ENCODE results near the gene OTUD3. TPM values are rescaled to one million over a fixed set of nuclear protein-coding genes. Genes with fewer than 3 reads are reported as not detected.
A peak's percentile ranks its signal among the peaks of the same experiment; 100 is the strongest.
"Not testable (repeated sequence)": the region's sequence is repeated elsewhere in the genome, so short reads cannot be mapped to it uniquely, and the experiment has no call there.

Gene OTUD3
- total RNA-seq, 1 experiment from 2014 or later: 4.2 TPM

- DNase-seq (ENCODE audit: extremely low read depth, low read depth): not testable (repeated sequence)
These were observed 13.6 kb upstream of the OTUD3 start for GRCh38 chr1:19868575-19868974.

GRCh38 chr1:19869453-19869852 is 12.7 kb upstream of the OTUD3 start:
- not testable (repeated sequence) for DNase-seq (ENCODE audit: extremely low read depth, low read depth)

- DNase-seq (ENCODE audit: extremely low read depth, low read depth): no peak
These were observed 12.3 kb upstream of the OTUD3 start for GRCh38 chr1:19869929-19870328.

- no peak for DNase-seq (ENCODE audit: extremely low read depth, low read depth)
These were observed 10.0 kb upstream of the OTUD3 start for GRCh38 chr1:19872190-19872589.

GRCh38 chr1:19877181-19877750 is 4.9 kb upstream of the OTUD3 start:
- DNase-seq (ENCODE audit: extremely low read depth, low read depth): no peak

- peak; percentile 25 for DNase-seq (ENCODE audit: extremely low read depth, low read depth)
These were observed 4.2 kb upstream of the OTUD3 start for GRCh38 chr1:19877821-19878636.

GRCh38 chr1:19878637-19878985 is 3.6 kb upstream of the OTUD3 start:
- no peak for DNase-seq (ENCODE audit: extremely low read depth, low read depth)

GRCh38 chr1:19879227-19879626 is 3.0 kb upstream of the OTUD3 start:
- DNase-seq (ENCODE audit: extremely low read depth, low read depth): no peak

GRCh38 chr1:19879661-19880060 is 2.5 kb upstream of the OTUD3 start:
- DNase-seq (ENCODE audit: extremely low read depth, low read depth): no peak

GRCh38 chr1:19880841-19881240 is 1.4 kb upstream of the OTUD3 start:
- not testable (repeated sequence) for DNase-seq (ENCODE audit: extremely low read depth, low read depth)

GRCh38 chr1:19884312-19884711 is 2.1 kb downstream of the OTUD3 start:
- no peak for DNase-seq (ENCODE audit: extremely low read depth, low read depth)

- DNase-seq (ENCODE audit: extremely low read depth, low read depth): no peak
These were observed 3.6 kb downstream of the OTUD3 start for GRCh38 chr1:19885821-19886220.

- DNase-seq (ENCODE audit: extremely low read depth, low read depth): no peak
These were observed 5.9 kb downstream of the OTUD3 start for GRCh38 chr1:19888112-19888511.

- DNase-seq (ENCODE audit: extremely low read depth, low read depth): no peak
These were observed 7.5 kb downstream of the OTUD3 start for GRCh38 chr1:19889656-19890055.

GRCh38 chr1:19892129-19892528 is 9.9 kb downstream of the OTUD3 start:
- DNase-seq (ENCODE audit: extremely low read depth, low read depth): no peak

- no peak for DNase-seq (ENCODE audit: extremely low read depth, low read depth)
These were observed 10.5 kb downstream of the OTUD3 start for GRCh38 chr1:19892628-19893168.

- no peak for DNase-seq (ENCODE audit: extremely low read depth, low read depth)
These were observed 11.5 kb downstream of the OTUD3 start for GRCh38 chr1:19893687-19894086.

GRCh38 chr1:19894218-19894617 is 12.0 kb downstream of the OTUD3 start:
- no peak for DNase-seq (ENCODE audit: extremely low read depth, low read depth)

- DNase-seq (ENCODE audit: extremely low read depth, low read depth): no peak
These were observed 19.5 kb downstream of the OTUD3 start for GRCh38 chr1:19901653-19902052.

GRCh38 chr1:19903621-19904020 is 21.4 kb downstream of the OTUD3 start:
- no peak for DNase-seq (ENCODE audit: extremely low read depth, low read depth)

- no peak for DNase-seq (ENCODE audit: extremely low read depth, low read depth)
These were observed 25.3 kb downstream of the OTUD3 start for GRCh38 chr1:19907456-19907855.

- no peak for DNase-seq (ENCODE audit: extremely low read depth, low read depth)
These were observed 27.2 kb downstream of the OTUD3 start for GRCh38 chr1:19909392-19909791.

All from NCI-H460 (cell line).